Measurements from ENCODE around the gene ATXN7.
A peak's percentile ranks its signal among the peaks of the same experiment; 100 is the strongest.

Gene ATXN7

GRCh38 chr3:63968612-63969350, 105.1 kb downstream of the ATXN7 start:
- no peak for DNase-seq

- no peak for DNase-seq
These were observed 106.2 kb downstream of the ATXN7 start for GRCh38 chr3:63969876-63970275.

- DNase-seq = no peak
These were observed 107.2 kb downstream of the ATXN7 start for GRCh38 chr3:63970631-63971475.

- DNase-seq = no peak
These were observed 108.5 kb downstream of the ATXN7 start for GRCh38 chr3:63972196-63972595.

- no peak for DNase-seq
These were observed 109.3 kb downstream of the ATXN7 start for GRCh38 chr3:63972987-63973386.

GRCh38 chr3:63973406-63973805, 109.7 kb downstream of the ATXN7 start:
- DNase-seq = no peak

GRCh38 chr3:63974451-63974850, 110.8 kb downstream of the ATXN7 start:
- peak in 1 of 2 experiments; percentile 47 for DNase-seq

- no peak for DNase-seq
These were observed 112.1 kb downstream of the ATXN7 start for GRCh38 chr3:63975723-63976122.

GRCh38 chr3:63976161-63976871, 112.6 kb downstream of the ATXN7 start:
- DNase-seq = no peak

GRCh38 chr3:63976872-63977200, 113.2 kb downstream of the ATXN7 start:
- DNase-seq = no peak

- DNase-seq = no peak
These were observed 114.2 kb downstream of the ATXN7 start for GRCh38 chr3:63977893-63978292.

- no peak for DNase-seq
These were observed 115.6 kb downstream of the ATXN7 start for GRCh38 chr3:63979093-63979885.

GRCh38 chr3:63980019-63980418, 116.4 kb downstream of the ATXN7 start:
- DNase-seq = no peak

- DNase-seq = no peak
These were observed 117.3 kb downstream of the ATXN7 start for GRCh38 chr3:63980830-63981498.

GRCh38 chr3:63981980-63982379, 118.3 kb downstream of the ATXN7 start:
- DNase-seq = no peak

GRCh38 chr3:63984391-63984790, 120.7 kb downstream of the ATXN7 start:
- DNase-seq = no peak

- DNase-seq = no peak
These were observed 122.5 kb downstream of the ATXN7 start for GRCh38 chr3:63986146-63986545.

- no peak for DNase-seq
These were observed 123.2 kb downstream of the ATXN7 start for GRCh38 chr3:63986831-63987230.

- no peak for DNase-seq
These were observed 125.3 kb downstream of the ATXN7 start for GRCh38 chr3:63988943-63989342.

GRCh38 chr3:63990204-63990603, 126.5 kb downstream of the ATXN7 start:
- DNase-seq = no peak

GRCh38 chr3:63990733-63991132, 127.1 kb downstream of the ATXN7 start:
- DNase-seq = no peak

GRCh38 chr3:63991666-63992065, 128.0 kb downstream of the ATXN7 start:
- DNase-seq = no peak
